ENCODE measurements around the gene MYLK2.

DNA sequence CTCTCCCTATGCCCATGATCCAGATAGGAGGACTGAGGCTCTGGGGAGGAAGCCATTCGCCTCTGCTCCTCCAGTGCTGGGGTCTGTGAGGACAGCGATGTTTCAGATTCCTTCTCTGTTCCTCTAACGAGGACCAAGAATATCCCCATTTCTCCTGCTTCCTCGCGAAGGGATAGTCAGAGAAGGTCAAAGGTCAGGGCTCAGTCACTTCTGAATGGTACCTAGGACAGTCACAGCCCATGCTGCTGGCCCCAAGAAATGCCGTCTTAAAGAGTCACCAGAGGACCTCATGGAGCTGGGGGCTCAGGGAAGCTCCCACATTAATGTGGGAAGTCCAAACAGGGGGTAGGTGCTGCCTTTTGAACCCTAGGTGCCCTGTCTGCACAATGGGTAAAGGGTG, 24.1 kb downstream of the MYLK2 start:
- TF ChIP-seq, protein P1, sequence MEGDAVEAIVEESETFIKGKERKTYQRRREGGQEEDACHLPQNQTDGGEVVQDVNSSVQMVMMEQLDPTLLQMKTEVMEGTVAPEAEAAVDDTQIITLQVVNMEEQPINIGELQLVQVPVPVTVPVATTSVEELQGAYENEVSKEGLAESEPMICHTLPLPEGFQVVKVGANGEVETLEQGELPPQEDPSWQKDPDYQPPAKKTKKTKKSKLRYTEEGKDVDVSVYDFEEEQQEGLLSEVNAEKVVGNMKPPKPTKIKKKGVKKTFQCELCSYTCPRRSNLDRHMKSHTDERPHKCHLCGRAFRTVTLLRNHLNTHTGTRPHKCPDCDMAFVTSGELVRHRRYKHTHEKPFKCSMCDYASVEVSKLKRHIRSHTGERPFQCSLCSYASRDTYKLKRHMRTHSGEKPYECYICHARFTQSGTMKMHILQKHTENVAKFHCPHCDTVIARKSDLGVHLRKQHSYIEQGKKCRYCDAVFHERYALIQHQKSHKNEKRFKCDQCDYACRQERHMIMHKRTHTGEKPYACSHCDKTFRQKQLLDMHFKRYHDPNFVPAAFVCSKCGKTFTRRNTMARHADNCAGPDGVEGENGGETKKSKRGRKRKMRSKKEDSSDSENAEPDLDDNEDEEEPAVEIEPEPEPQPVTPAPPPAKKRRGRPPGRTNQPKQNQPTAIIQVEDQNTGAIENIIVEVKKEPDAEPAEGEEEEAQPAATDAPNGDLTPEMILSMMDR (IDR thresholded peaks at IDR 0.05): no peak
- TF ChIP-seq POLR2AphosphoS5 (IDR thresholded peaks at IDR 0.05) (no peak), POLR2A (IDR thresholded peaks at IDR 0.05) (no peak), EP300 (IDR thresholded peaks at IDR 0.05) (no peak)
